K562 (cell line): ENCODE results near the gene MAP3K20. TPM values are rescaled to one million over a fixed set of nuclear protein-coding genes. Genes with fewer than 3 reads are reported as not detected.

Experiments
- ARID3A ChIP-seq: IDR thresholded peaks from 2 replicates; pipeline ENCODE4 v1.6.1; 2012; ENCODE audit warnings: low read depth, low read length, improper control_type of control experiment, borderline replicate concordance
- CEBPZ ChIP-seq: fragments of 150-350 bp; IDR thresholded peaks from 2 replicates; pipeline ENCODE4 v1.6.1; 2014; ENCODE audit warnings: low read depth, mild to moderate bottlenecking, low read length, borderline replicate concordance
- CTCFL ChIP-seq: IDR thresholded peaks from 2 replicates; pipeline ENCODE4 v1.6.1; 2011; ENCODE audit warnings: borderline replicate concordance, low read depth, mild to moderate bottlenecking, moderate library complexity, low read length; ENCODE audit not compliant: insufficient read depth, poor library complexity, severe bottlenecking
- EHMT2 ChIP-seq: fragments of 450-650 bp; IDR thresholded peaks from 2 replicates; pipeline ENCODE4 v1.6.1; 2018; ENCODE audit warnings: antibody characterized with exemption
- HDAC1 ChIP-seq, 2 experiments: fragments of 450-650 bp; IDR thresholded peaks; 2 replicates each; pipeline ENCODE4 v1.6.1; 2016 to 2017; ENCODE audit warnings: inconsistent platforms in 1 of 2, mild to moderate bottlenecking in 1 of 2, moderate library complexity in 1 of 2
- KAT2B ChIP-seq: IDR thresholded peaks from one replicate; pipeline ENCODE4 v1.6.1; 2012; ENCODE audit warnings: low read depth, mild to moderate bottlenecking, control low read depth, inconsistent platforms, low read length, moderate library complexity
- KLF10 ChIP-seq: fragments of 250-450 bp; sonication (Bioruptor Pico); IDR thresholded peaks from 2 replicates; pipeline ENCODE4 v1.6.1; 2021; ENCODE audit warnings: matching md5 sums
- KLF6 ChIP-seq: fragments of 250-450 bp; sonication (Bioruptor Pico); IDR thresholded peaks from 2 replicates; pipeline ENCODE4 v1.4.0; 2020; ENCODE audit warnings: mild to moderate bottlenecking, moderate library complexity, borderline replicate concordance
- NEUROD1 ChIP-seq: fragments of 150-350 bp; IDR thresholded peaks from 2 replicates; pipeline ENCODE4 v1.6.1; 2014; ENCODE audit warnings: borderline replicate concordance, low read length, low read depth; ENCODE audit not compliant: partially characterized antibody
- NFE2L1 ChIP-seq: fragments of 450-650 bp; IDR thresholded peaks from 2 replicates; pipeline ENCODE4 v1.6.1; 2016; ENCODE audit warnings: missing genetic modification characterization, low read depth, mild to moderate bottlenecking, missing compliant biosample characterization, moderate library complexity, borderline replicate concordance
- PKNOX1 ChIP-seq: fragments of 450-650 bp; IDR thresholded peaks from 2 replicates; pipeline ENCODE4 v1.6.1; 2016
- SMC3 ChIP-seq: conservative IDR thresholded peaks from 2 replicates; pipeline ENCODE4 v1.6.1; 2011; ENCODE audit warnings: low read depth, low read length, improper control_type of control experiment; ENCODE audit not compliant: insufficient read depth
- SOX6 ChIP-seq: fragments of 450-650 bp; IDR thresholded peaks from 2 replicates; pipeline ENCODE4 v1.6.1; 2014; ENCODE audit warnings: mild to moderate bottlenecking
- TGIF2 ChIP-seq: sonication (generic); formaldehyde crosslinking; IDR thresholded peaks from 2 replicates; pipeline ENCODE4 v1.8.1; 2022; ENCODE audit warnings: mild to moderate bottlenecking, missing genetic modification reagents, moderate library complexity
- ZNF212 ChIP-seq: fragments of 450-650 bp; formaldehyde crosslinking; IDR thresholded peaks from 2 replicates; pipeline ENCODE4 v1.4.0; 2020; ENCODE audit warnings: mild to moderate bottlenecking
- ZNF263 ChIP-seq: sonication (generic); formaldehyde crosslinking; IDR thresholded peaks from 2 replicates; pipeline ENCODE4 v1.8.0; 2022; ENCODE audit warnings: mild to moderate bottlenecking, missing genetic modification reagents, borderline replicate concordance
- ZNF384 ChIP-seq: IDR thresholded peaks from 2 replicates; pipeline ENCODE4 v1.6.1; 2012; ENCODE audit warnings: low read depth, low read length, improper control_type of control experiment
- ZNF408 ChIP-seq: fragments of 250-450 bp; sonication (Bioruptor Pico); IDR thresholded peaks from 2 replicates; pipeline ENCODE4 v1.4.0; 2020; ENCODE audit warnings: low read depth, mild to moderate bottlenecking, moderate library complexity
- ZNF57 ChIP-seq: fragments of 450-650 bp; formaldehyde crosslinking; IDR thresholded peaks from 2 replicates; pipeline ENCODE4 v1.4.0; 2020; ENCODE audit warnings: mild to moderate bottlenecking, moderate library complexity
- polyA plus RNA-seq, 8 experiments: library from polyadenylated mRNA; depleted of rRNA in 4 of 8; stranded (reverse) in 5 of 8; unstranded in 3 of 8; fragments of >200 nt; fragmentation: Nextera tagmentation in 2 of 8; fragmentation: Illumina TruSeq in 1 of 8; extraction: Ambion mirVana in 2 of 8; extraction: Trizol in 1 of 8; gene quantifications; 2 replicates each; pipeline versions ENCODE4 v1.2.1 to v1.2.3, GENCODE V29; 2011 to 2014; ENCODE audit warnings: inconsistent platforms in 1 of 8, missing spikeins in 1 of 8
- total RNA-seq, 7 experiments: library from RNA; depleted of rRNA in 6 of 7; stranded (reverse); fragments of >200 nt in 6 of 7; fragmentation: Illumina TruSeq in 2 of 7; extraction: Trizol in 2 of 7; gene quantifications; 2 replicates each; pipeline versions ENCODE4 v1.2.1 to v1.2.3, GENCODE V29; 2011 to 2021; ENCODE audit warnings: low replicate concordance in 1 of 7

The MAP3K20 gene
- total and polyA plus RNA-seq, 9 of the 15 experiments (the other 6 are each of a cell fraction or from before 2014, with no cell fraction given): 9.8 to 34.2 (median 27.3) TPM

GRCh38 chr2:173027181-173028128 is 48.2 kb upstream of the MAP3K20 start (continued):
- TF ChIP-seq NFE2L1 (tag) (no peak), ARID3A (0 out of 2 replicates have a peak, but pooled peaks have one; percentile 31), HDAC1 (IDR thresholded peaks at IDR 0.05) (no peak), PKNOX1 (no peak), ZNF384 (no peak), CEBPZ (no peak), ZNF212 (CRISPR knock-in tag) (no peak), ZNF408 (no peak), CTCFL (no peak), NEUROD1 (no peak), KLF6 (CRISPR knock-in tag) (no peak), TGIF2 (CRISPR knock-in tag) (no peak), KLF10 (CRISPR knock-in tag) (no peak), EHMT2 (no peak), SOX6 (no peak), ZNF57 (CRISPR knock-in tag) (no peak), KAT2B (no peak), SMC3 (peak; percentile 87), ZNF263 (CRISPR knock-in tag) (no peak)
